ENCODE data around the gene MYOM1.

DNA sequence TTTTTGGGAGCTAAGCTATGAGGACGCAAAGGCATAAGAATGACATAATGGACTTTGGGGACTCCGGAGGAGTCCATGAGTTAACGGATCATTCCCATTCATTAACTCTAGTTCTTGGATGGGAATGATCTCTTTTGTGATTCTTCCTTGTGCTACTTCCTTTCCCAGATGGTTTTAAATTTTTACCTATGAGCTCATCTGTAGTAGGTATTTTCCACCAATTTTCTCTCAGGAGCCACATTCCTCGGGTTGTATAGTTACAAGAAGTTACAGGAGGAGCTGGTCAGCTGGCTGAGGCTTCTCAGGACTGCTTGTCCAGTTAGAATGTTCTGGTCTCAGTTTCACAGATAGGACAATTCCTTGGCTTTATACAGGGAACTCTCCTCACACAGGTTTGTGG is 164.0 kb downstream of the MYOM1 start:
- TF ChIP-seq, protein P1, sequence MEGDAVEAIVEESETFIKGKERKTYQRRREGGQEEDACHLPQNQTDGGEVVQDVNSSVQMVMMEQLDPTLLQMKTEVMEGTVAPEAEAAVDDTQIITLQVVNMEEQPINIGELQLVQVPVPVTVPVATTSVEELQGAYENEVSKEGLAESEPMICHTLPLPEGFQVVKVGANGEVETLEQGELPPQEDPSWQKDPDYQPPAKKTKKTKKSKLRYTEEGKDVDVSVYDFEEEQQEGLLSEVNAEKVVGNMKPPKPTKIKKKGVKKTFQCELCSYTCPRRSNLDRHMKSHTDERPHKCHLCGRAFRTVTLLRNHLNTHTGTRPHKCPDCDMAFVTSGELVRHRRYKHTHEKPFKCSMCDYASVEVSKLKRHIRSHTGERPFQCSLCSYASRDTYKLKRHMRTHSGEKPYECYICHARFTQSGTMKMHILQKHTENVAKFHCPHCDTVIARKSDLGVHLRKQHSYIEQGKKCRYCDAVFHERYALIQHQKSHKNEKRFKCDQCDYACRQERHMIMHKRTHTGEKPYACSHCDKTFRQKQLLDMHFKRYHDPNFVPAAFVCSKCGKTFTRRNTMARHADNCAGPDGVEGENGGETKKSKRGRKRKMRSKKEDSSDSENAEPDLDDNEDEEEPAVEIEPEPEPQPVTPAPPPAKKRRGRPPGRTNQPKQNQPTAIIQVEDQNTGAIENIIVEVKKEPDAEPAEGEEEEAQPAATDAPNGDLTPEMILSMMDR (IDR thresholded peaks at IDR 0.05): no peak
- no peak for TF ChIP-seq POLR2A (IDR thresholded peaks at IDR 0.05)

All from uterus (tissue), 2 donors.